Fibroblast of peridontal ligament (primary cell): ENCODE measurements around the gene CENPO.

Experiments
- DNase-seq: peaks from one replicate; pipeline ENCODE4 v3.0.0-alpha.2; 2010; ENCODE audit errors: extremely low read depth

CENPO gene

GRCh38 chr2:24792874-24793760 is at the start of gene CENPO, which contains the start of gene PTRHD1:
CENPO (plus strand) TSS chr2:24793425; CDS start chr2:24793920, 495 bp downstream.
PTRHD1 (minus strand) TSS chr2:24793391; CDS start chr2:24793377, 14 bp downstream.
- peak; percentile 95 for DNase-seq

- DNase-seq, result no peak
Measured at GRCh38 chr2:24743924-24744323, 49.3 kb upstream of the CENPO start.

GRCh38 chr2:24744356-24744755 is 48.9 kb upstream of the CENPO start:
- DNase-seq, result no peak

- DNase-seq, result no peak
Measured at GRCh38 chr2:24745825-24746224, 47.4 kb upstream of the CENPO start.

GRCh38 chr2:24747299-24747698 is 45.9 kb upstream of the CENPO start:
- no peak for DNase-seq

GRCh38 chr2:24749069-24749691 is 44.0 kb upstream of the CENPO start:
- no peak for DNase-seq

GRCh38 chr2:24754985-24755705 is 38.1 kb upstream of the CENPO start:
- DNase-seq, result no peak

- no peak for DNase-seq
Measured at GRCh38 chr2:24756789-24757188, 36.4 kb upstream of the CENPO start.

GRCh38 chr2:24761866-24762265 is 31.4 kb upstream of the CENPO start:
- DNase-seq, result no peak

- no peak for DNase-seq
Measured at GRCh38 chr2:24762518-24762917, 30.7 kb upstream of the CENPO start.

GRCh38 chr2:24763843-24764242 is 29.4 kb upstream of the CENPO start:
- DNase-seq, result no peak

GRCh38 chr2:24766609-24767008 is 26.6 kb upstream of the CENPO start:
- DNase-seq, result no peak

GRCh38 chr2:24768013-24768412 is 25.2 kb upstream of the CENPO start:
- DNase-seq, result no peak

- no peak for DNase-seq
Measured at GRCh38 chr2:24768601-24769000, 24.6 kb upstream of the CENPO start.

GRCh38 chr2:24771061-24771460 is 22.2 kb upstream of the CENPO start:
- DNase-seq, result no peak

- DNase-seq, result no peak
Measured at GRCh38 chr2:24771764-24772586, 21.2 kb upstream of the CENPO start.

GRCh38 chr2:24774373-24774772 is 18.9 kb upstream of the CENPO start:
- DNase-seq, result no peak

GRCh38 chr2:24779116-24779515 is 14.1 kb upstream of the CENPO start:
- DNase-seq, result no peak

GRCh38 chr2:24783641-24784040 is 9.6 kb upstream of the CENPO start:
- no peak for DNase-seq

GRCh38 chr2:24785671-24786321 is 7.4 kb upstream of the CENPO start:
- DNase-seq, result no peak

- no peak for DNase-seq
Measured at GRCh38 chr2:24787532-24787931, 5.7 kb upstream of the CENPO start.
